KBM-7 (cell line): ENCODE results near the gene NUS1.
"Not testable (repeated sequence)": the region's sequence is repeated elsewhere in the genome, so short reads cannot be mapped to it uniquely, and the experiment has no call there.

Experiments
- DNase-seq: peaks from one replicate; pipeline ENCODE4 v3.0.0-alpha.2; 2015
- in situ Hi-C: fragments of 300-500 bp; cut with MboI; formaldehyde crosslinking; loops from 2 replicates; pipeline ENCODE4 v1.14.3; 2020; ENCODE audit warnings: low sequenced_read_pairs, low pct_unique_long_range_greater_than_20kb, mixed read lengths

Gene NUS1

GRCh38 chr6:117674991-117675657 lies at the start of gene NUS1:
Gene NUS1, plus strand, starts transcription at chr6:117675469. Its CDS starts 202 bp downstream, at chr6:117675671.
- in situ Hi-C loops, result no loop called here
- DNase-seq, result peak; percentile 98

- in situ Hi-C loops, result no loop called here
- DNase-seq, result no peak
Measured at GRCh38 chr6:117627533-117627932, 47.7 kb upstream of the NUS1 start.

GRCh38 chr6:117629119-117629660 lies 46.1 kb upstream of the NUS1 start:
- no peak for DNase-seq
- in situ Hi-C loops, result no loop called here

GRCh38 chr6:117637770-117638169 lies 37.5 kb upstream of the NUS1 start:
- DNase-seq, result no peak
- in situ Hi-C loops, result no loop called here

GRCh38 chr6:117642976-117643375 lies 32.3 kb upstream of the NUS1 start:
- no peak for DNase-seq
- in situ Hi-C loops, result no loop called here

- DNase-seq, in situ Hi-C loops: not testable (repeated sequence)
Measured at GRCh38 chr6:117651984-117652383, 23.3 kb upstream of the NUS1 start.

GRCh38 chr6:117653949-117654348 lies 21.3 kb upstream of the NUS1 start:
- DNase-seq, result no peak
- in situ Hi-C loops, result no loop called here

- in situ Hi-C loops, result no loop called here
- no peak for DNase-seq
Measured at GRCh38 chr6:117655380-117655779, 19.9 kb upstream of the NUS1 start.

GRCh38 chr6:117666881-117667280 lies 8.4 kb upstream of the NUS1 start:
- DNase-seq, result no peak
- in situ Hi-C loops, result no loop called here

GRCh38 chr6:117668736-117669135 lies 6.5 kb upstream of the NUS1 start:
- no peak for DNase-seq
- in situ Hi-C loops, result no loop called here

- in situ Hi-C loops, result no loop called here
- no peak for DNase-seq
Measured at GRCh38 chr6:117674503-117674902, 766 bp upstream of the NUS1 start.

- in situ Hi-C loops, result not testable (repeated sequence)
- DNase-seq, result peak; percentile 32
Measured at GRCh38 chr6:117675658-117676301, 511 bp downstream of the NUS1 start.

GRCh38 chr6:117676577-117677218 lies 1.4 kb downstream of the NUS1 start:
- in situ Hi-C loops, result no loop called here

GRCh38 chr6:117677553-117678141 lies 2.4 kb downstream of the NUS1 start:
- DNase-seq, result no peak
- in situ Hi-C loops, result no loop called here

More at GRCh38 chr6:117676577-117677218, 1.4 kb downstream of the NUS1 start:
- no peak for DNase-seq

- no peak for DNase-seq
- in situ Hi-C loops, result no loop called here
Measured at GRCh38 chr6:117681162-117681741, 6.0 kb downstream of the NUS1 start.

- no peak for DNase-seq
- in situ Hi-C loops, result no loop called here
Measured at GRCh38 chr6:117684749-117685148, 9.5 kb downstream of the NUS1 start.

GRCh38 chr6:117685359-117685758 lies 10.1 kb downstream of the NUS1 start:
- in situ Hi-C loops, result no loop called here
- no peak for DNase-seq

- DNase-seq, result no peak
- in situ Hi-C loops, result no loop called here
Measured at GRCh38 chr6:117687021-117687648, 11.9 kb downstream of the NUS1 start.

GRCh38 chr6:117689584-117689983 lies 14.3 kb downstream of the NUS1 start:
- in situ Hi-C loops, result not testable (repeated sequence)

More at GRCh38 chr6:117689584-117689983, 14.3 kb downstream of the NUS1 start:
- not testable (repeated sequence) for DNase-seq
